Measurements from ENCODE around the gene SS18L1.

DNA sequence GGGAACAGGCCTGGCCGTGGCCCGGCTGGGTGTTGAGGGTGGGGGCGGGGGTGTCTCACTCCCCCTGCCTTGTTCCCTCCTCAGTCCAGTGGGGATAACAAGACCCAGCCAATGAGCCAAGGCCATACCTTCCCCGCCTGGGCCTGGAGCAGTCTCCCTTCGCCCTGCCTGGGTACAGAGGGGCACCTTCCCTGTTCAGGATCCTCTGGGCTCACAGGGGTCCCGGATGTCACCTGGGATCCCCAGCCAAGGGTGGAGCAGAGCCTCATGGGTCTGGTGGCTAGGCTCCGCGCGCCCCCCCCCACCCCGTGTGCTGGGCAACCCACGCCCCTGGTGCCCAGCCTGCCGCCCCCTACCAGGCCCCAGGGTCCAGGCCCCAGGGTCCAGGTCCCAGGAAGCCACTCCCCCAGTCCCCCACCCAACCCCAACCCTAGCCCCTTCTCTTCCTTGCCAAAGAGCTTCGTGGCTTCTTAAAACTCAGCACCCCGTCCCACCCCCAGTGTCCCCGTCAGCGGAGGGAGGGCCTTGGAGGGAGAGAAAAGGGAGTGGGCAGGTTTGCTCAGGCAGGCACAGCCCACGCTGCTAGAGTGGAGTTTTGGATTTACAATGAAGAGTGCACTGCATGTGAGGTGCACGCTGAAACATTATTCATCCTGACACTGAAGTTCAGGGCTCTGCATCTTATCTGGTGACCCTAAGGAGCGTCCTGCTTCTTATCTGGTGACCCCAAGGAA, 64.7 kb downstream of the SS18L1 start:
- TF ChIP-seq, protein P1, sequence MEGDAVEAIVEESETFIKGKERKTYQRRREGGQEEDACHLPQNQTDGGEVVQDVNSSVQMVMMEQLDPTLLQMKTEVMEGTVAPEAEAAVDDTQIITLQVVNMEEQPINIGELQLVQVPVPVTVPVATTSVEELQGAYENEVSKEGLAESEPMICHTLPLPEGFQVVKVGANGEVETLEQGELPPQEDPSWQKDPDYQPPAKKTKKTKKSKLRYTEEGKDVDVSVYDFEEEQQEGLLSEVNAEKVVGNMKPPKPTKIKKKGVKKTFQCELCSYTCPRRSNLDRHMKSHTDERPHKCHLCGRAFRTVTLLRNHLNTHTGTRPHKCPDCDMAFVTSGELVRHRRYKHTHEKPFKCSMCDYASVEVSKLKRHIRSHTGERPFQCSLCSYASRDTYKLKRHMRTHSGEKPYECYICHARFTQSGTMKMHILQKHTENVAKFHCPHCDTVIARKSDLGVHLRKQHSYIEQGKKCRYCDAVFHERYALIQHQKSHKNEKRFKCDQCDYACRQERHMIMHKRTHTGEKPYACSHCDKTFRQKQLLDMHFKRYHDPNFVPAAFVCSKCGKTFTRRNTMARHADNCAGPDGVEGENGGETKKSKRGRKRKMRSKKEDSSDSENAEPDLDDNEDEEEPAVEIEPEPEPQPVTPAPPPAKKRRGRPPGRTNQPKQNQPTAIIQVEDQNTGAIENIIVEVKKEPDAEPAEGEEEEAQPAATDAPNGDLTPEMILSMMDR (IDR thresholded peaks at IDR 0.05; ENCODE audit: insufficient read depth, low read length) = no peak
- TF ChIP-seq POLR2AphosphoS5 (IDR thresholded peaks at IDR 0.05; ENCODE audit: low read depth) = no peak
